ENCODE data around the gene ETNK2. TPM values are rescaled to one million over a fixed set of nuclear protein-coding genes. Genes with fewer than 3 reads are reported as not detected.

Gene ETNK2
- total and polyA plus RNA-seq, 2 of the 8 experiments (the other 6 are each of a cell fraction or from before 2014, with no cell fraction given), result 20.1 to 26.7 TPM

- Histone ChIP-seq H3K79me2 (ENCODE audit: control insufficient read depth in 1 of 2, insufficient read depth in 2 of 2, low read length in 2 of 2) (peaks cover 56 to 100% of the 10 kb centered on the region in 2 experiments), H4K20me1 (replicated peaks in 1 of 2; ENCODE audit: control insufficient read depth in 1 of 2, insufficient read depth in 2 of 2, low read length in 2 of 2) (peaks cover 49 to 58% of the 10 kb centered on the region in 2 experiments)
- 92% methylated on average over 5 of the region's 5 CpGs; no CpG with 5 or more reads in 1 of the 2 experiments for WGBS, 2 experiments (ENCODE audit: extremely low coverage in 1 of 2, insufficient coverage in 1 of 2, insufficient read length in 1 of 2, insufficient replicate concordance in 2 of 2, low coverage in 1 of 2, low lambda C conversion rate in 2 of 2, missing lambda C conversion rate in 1 of 2)
- no peak for TF ChIP-seq TEAD4 (IDR thresholded peaks at IDR 0.05; ENCODE audit: low read depth, low read length)
- no peak for TF ChIP-seq SP2 (IDR thresholded peaks at IDR 0.05; ENCODE audit: low read length)
- no peak for TF ChIP-seq ZNF274 (IDR thresholded peaks at IDR 0.05; ENCODE audit: borderline replicate concordance, extremely low read depth, low read length)
- no peak for TF ChIP-seq RXRA (IDR thresholded peaks at IDR 0.05; ENCODE audit: insufficient read depth, low read depth, low read length)
- TF ChIP-seq CHD1 (IDR thresholded peaks at IDR 0.05; ENCODE audit: low read depth, low read length), result no peak
- no peak for TF ChIP-seq CREB1 (IDR thresholded peaks at IDR 0.05)
- no peak for TF ChIP-seq JUN (IDR thresholded peaks at IDR 0.05; ENCODE audit: low read depth, low read length)
- no peak for TF ChIP-seq TCF12 (IDR thresholded peaks at IDR 0.05; ENCODE audit: low read depth, low read length)
- no peak for TF ChIP-seq FOSL1 (IDR thresholded peaks at IDR 0.05; ENCODE audit: insufficient read depth, low read depth, low read length)
- no peak for TF ChIP-seq CHD2 (IDR thresholded peaks at IDR 0.05; ENCODE audit: low read length)
- no peak for TF ChIP-seq SRF (IDR thresholded peaks at IDR 0.05; ENCODE audit: low read depth, low read length)
- no peak for TF ChIP-seq CBX8 (IDR thresholded peaks at IDR 0.05; ENCODE audit: borderline replicate concordance, low read depth, low read length)
- TF ChIP-seq ATF3 (IDR thresholded peaks at IDR 0.05; ENCODE audit: insufficient read depth, low read depth, low read length), result no peak
- no peak for TF ChIP-seq RAD21 (IDR thresholded peaks at IDR 0.05 in 1 of 2, conservative IDR thresholded peaks at IDR 0.05 in 1 of 2; ENCODE audit: low read depth in 2 of 2, low read length in 2 of 2)
These were observed 60.0 kb downstream of the ETNK2 start for GRCh38 chr1:204091787-204092312.

More at GRCh38 chr1:204091787-204092312, 60.0 kb downstream of the ETNK2 start:
- Histone ChIP-seq H3K23me2 (ENCODE audit: low read depth, low read length) (no peaks in the 10 kb centered on the region), H3K23ac (ENCODE audit: insufficient read length) (no peak overlapping the region), H3K27ac (ENCODE audit: low read depth, low read length) (no peak overlapping the region), H3K9me3 (ENCODE audit: insufficient read depth in 2 of 2, low read depth in 1 of 2, low read length in 1 of 2) (no peaks in the 10 kb centered on the region), H2AK5ac (ENCODE audit: low read depth, low read length) (no peak overlapping the region), H3K18ac (ENCODE audit: extremely low read depth, low read length) (0 out of 2 replicates have a peak overlapping the region, but pooled peaks have one; percentile 13), H4K91ac (replicated peaks; ENCODE audit: insufficient read length, low read length) (no peak overlapping the region), H2AFZ (ENCODE audit: low read length) (no peak overlapping the region), H3K4ac (replicated peaks; ENCODE audit: insufficient read length, low read depth, low read length) (no peak overlapping the region), H2BK5ac (ENCODE audit: low read depth, low read length) (no peak overlapping the region), H2BK15ac (ENCODE audit: low read length) (no peak overlapping the region), H4K5ac (ENCODE audit: insufficient read length, low read depth, low read length) (no peak overlapping the region), H3K27me3 (replicated peaks in 1 of 4; ENCODE audit: control insufficient read depth in 3 of 4, extremely low read depth in 1 of 4, insufficient read depth in 3 of 4, low read length in 3 of 4) (no peaks in the 10 kb centered on the region), H2BK120ac (replicated peaks; ENCODE audit: low read depth, low read length) (no peak overlapping the region), H4K8ac (ENCODE audit: extremely low read depth, insufficient read depth, low read length) (no peak overlapping the region), H3K4me3 (ENCODE audit: extremely low read depth in 1 of 4, insufficient read depth in 2 of 4, low read depth in 3 of 4, low read length in 4 of 4) (no peak overlapping the region), H3K4me1 (replicated peaks in 1 of 4; ENCODE audit: control insufficient read depth in 3 of 4, insufficient read depth in 4 of 4, low read length in 3 of 4) (peaks cover 33 to 66% (median 48%) of the 10 kb centered on the region in 4 experiments), H2BK12ac (ENCODE audit: low read depth, low read length) (no peak overlapping the region), H3K4me2 (ENCODE audit: insufficient read depth in 1 of 2, low read depth in 2 of 2, low read length in 2 of 2) (peak overlapping the region in 1 of 2 experiments; percentile 27; a peak in 2 of 4 replicates), H3K14ac (ENCODE audit: insufficient read length) (no peak overlapping the region), H2BK20ac (ENCODE audit: low read length) (no peak overlapping the region), H3K36me3 (ENCODE audit: control insufficient read depth in 2 of 4, insufficient read depth in 4 of 4, low read length in 3 of 4) (no peaks in the 10 kb centered on the region), H3K9ac (replicated peaks in 1 of 4; ENCODE audit: extremely low read depth in 1 of 4, low read depth in 3 of 4, low read length in 3 of 4) (no peak overlapping the region), H3K79me1 (ENCODE audit: low read depth, low read length) (peaks cover 35% of the 10 kb centered on the region), H3K56ac (replicated peaks; ENCODE audit: insufficient read length, low read depth, low read length) (no peak overlapping the region)
- FAIRE-seq, result no peak
- ChIA-PET POLR2A (ENCODE audit: partially characterized antibody) (interaction anchor here (7.7 kb wide), 1 partner anchor 14 kb away, joined by 101 read pairs; the partner anchor contains the start of gene SOX13), CTCF (ENCODE audit: partially characterized antibody) (interaction anchor here (0.7 to 5.4 kb wide), 7 partner anchors 12 to 307 kb away, joined by 3 to 34 read pairs (median 7); no protein-coding TSS in a partner anchor)
- no peak for DNase-seq (ENCODE audit: low read depth in 1 of 2, low spot score in 2 of 2)
